Measurements from ENCODE around the gene SUN2. TPM values are rescaled to one million over a fixed set of nuclear protein-coding genes. Genes with fewer than 3 reads are reported as not detected.

The SUN2 gene
- total and polyA plus RNA-seq, 12 donors: 38.6 to 178 (median 97.2) TPM

DNA sequence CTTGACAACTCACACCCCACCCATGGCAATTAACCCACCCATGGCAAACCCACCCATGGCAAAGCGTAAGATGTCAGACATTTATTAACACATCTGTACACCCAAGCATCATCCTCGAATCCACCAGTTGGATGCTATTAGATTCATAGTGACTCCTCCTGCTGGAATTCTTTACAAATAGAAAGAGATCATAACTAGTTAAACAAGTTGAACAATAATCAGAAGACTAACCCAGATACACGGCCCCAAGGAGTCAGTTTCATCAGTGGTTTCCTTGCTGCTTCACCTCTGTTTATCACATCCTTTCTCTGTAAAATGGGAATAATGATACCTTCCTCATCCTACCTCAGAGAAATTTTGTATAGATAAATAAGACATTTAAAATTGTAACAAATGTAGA, 44.9 kb downstream of the SUN2 start:
- no peak for ATAC-seq
- H3K9me3 ChIP-seq: no peaks in the 10 kb centered on the region
- peaks cover 6 to 81% (median 71%) of the 10 kb centered on the region in 9 donors for H3K4me1 ChIP-seq
- H3K27ac ChIP-seq: no peak overlapping the region
- no peak overlapping the region for H3K4me3 ChIP-seq
- TF ChIP-seq, protein P1, sequence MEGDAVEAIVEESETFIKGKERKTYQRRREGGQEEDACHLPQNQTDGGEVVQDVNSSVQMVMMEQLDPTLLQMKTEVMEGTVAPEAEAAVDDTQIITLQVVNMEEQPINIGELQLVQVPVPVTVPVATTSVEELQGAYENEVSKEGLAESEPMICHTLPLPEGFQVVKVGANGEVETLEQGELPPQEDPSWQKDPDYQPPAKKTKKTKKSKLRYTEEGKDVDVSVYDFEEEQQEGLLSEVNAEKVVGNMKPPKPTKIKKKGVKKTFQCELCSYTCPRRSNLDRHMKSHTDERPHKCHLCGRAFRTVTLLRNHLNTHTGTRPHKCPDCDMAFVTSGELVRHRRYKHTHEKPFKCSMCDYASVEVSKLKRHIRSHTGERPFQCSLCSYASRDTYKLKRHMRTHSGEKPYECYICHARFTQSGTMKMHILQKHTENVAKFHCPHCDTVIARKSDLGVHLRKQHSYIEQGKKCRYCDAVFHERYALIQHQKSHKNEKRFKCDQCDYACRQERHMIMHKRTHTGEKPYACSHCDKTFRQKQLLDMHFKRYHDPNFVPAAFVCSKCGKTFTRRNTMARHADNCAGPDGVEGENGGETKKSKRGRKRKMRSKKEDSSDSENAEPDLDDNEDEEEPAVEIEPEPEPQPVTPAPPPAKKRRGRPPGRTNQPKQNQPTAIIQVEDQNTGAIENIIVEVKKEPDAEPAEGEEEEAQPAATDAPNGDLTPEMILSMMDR (IDR thresholded peaks at IDR 0.05): no peak
- DNase-seq: no peak
- WGBS, 2 donors: 84 to 92% methylated on average over 3 of the region's 3 CpGs
- intact Hi-C loops (cut with DNase I): no loop called here
- no peaks in the 10 kb centered on the region for H3K27me3 ChIP-seq
- H3K36me3 ChIP-seq: peaks cover 0 to 50% (median 7%) of the 10 kb centered on the region in 9 donors

GRCh38 chr22:38710351-38710750, 45.4 kb downstream of the SUN2 start:
- peaks cover 6 to 78% (median 70%) of the 10 kb centered on the region in 9 donors for H3K4me1 ChIP-seq
- H3K27ac ChIP-seq: peak overlapping the region in 1 of 10 donors; percentile 38

GRCh38 chr22:38709306-38709705, 46.5 kb downstream of the SUN2 start:
- Histone ChIP-seq H3K4me1 (peaks cover 10 to 76% (median 68%) of the 10 kb centered on the region in 9 donors), H3K27me3 (no peaks in the 10 kb centered on the region), H3K9me3 (no peaks in the 10 kb centered on the region), H3K27ac (peak overlapping the region in 4 of 10 donors; percentile 9 to 38 (median 28)), H3K36me3 (peaks cover 0 to 39% (median 7%) of the 10 kb centered on the region in 9 donors), H3K4me3 (no peak overlapping the region)
- intact Hi-C loops (cut with DNase I): loop anchor here in 3 of 10 donors (5.0 to 10.0 kb wide), 3 partner anchors 43 to 205 kb away; partner anchors contain the start of genes DDX17 (in 1 of the 3) and SUN2 (in 1 of the 3)
- no peak for ATAC-seq
- WGBS, 2 donors: 64 to 74% methylated on average over 3 of the region's 3 CpGs
- no peak for DNase-seq
- TF ChIP-seq, protein P1 (IDR thresholded peaks at IDR 0.05): no peak

More at GRCh38 chr22:38710351-38710750, 45.4 kb downstream of the SUN2 start:
- H3K27me3 ChIP-seq: no peaks in the 10 kb centered on the region
- WGBS, 2 donors: 85 to 90% methylated on average over 3 of the region's 3 CpGs
- H3K36me3 ChIP-seq: peaks cover 0 to 45% (median 7%) of the 10 kb centered on the region in 9 donors
- no peaks in the 10 kb centered on the region for H3K9me3 ChIP-seq
- TF ChIP-seq, protein P1 (IDR thresholded peaks at IDR 0.05): no peak
- ATAC-seq (no peak), DNase-seq (no peak)
- intact Hi-C loops (cut with DNase I): no loop called here
- no peak overlapping the region for H3K4me3 ChIP-seq

GRCh38 chr22:38707984-38708383, 47.8 kb downstream of the SUN2 start:
- TF ChIP-seq, protein P1 (IDR thresholded peaks at IDR 0.05): no peak
- Histone ChIP-seq H3K27me3 (no peaks in the 10 kb centered on the region), H3K4me3 (peak overlapping the region in 1 of 10 donors; percentile 94), H3K9me3 (no peaks in the 10 kb centered on the region), H3K4me1 (peaks cover 8 to 64% (median 56%) of the 10 kb centered on the region in 9 donors), H3K27ac (peak overlapping the region in 1 of 10 donors; percentile 98), H3K36me3 (peaks cover 0 to 38% (median 7%) of the 10 kb centered on the region in 9 donors)
- DNase-seq (no peak), ATAC-seq (no peak)
- 91 to 94% methylated on average over 3 of the region's 3 CpGs for WGBS, 2 donors
- intact Hi-C loops (cut with DNase I): loop anchor here in 4 of 10 donors (1.0 to 10.0 kb wide), 4 partner anchors 44 to 203 kb away; partner anchors contain the start of genes SUN2 (in 2 of the 4) and DDX17 (in 1 of the 4)
